BE2C (cell line): Measurements from ENCODE around the gene IL17RD.

Experiments
- DNase-seq: peaks from one replicate; pipeline ENCODE4 v3.0.0-alpha.2; 2020
- H3K27me3 ChIP-seq: fragments of 250-450 bp; sonication (Bioruptor Pico); 2 replicates; pipeline ENCODE4 v1.5.1; 2020; ENCODE audit warnings: mild to moderate bottlenecking
- H3K36me3 ChIP-seq: fragments of 250-450 bp; sonication (Bioruptor Pico); 2 replicates; pipeline ENCODE4 v1.5.1; 2020; ENCODE audit warnings: mild to moderate bottlenecking
- H3K4me1 ChIP-seq: fragments of 250-450 bp; sonication (Bioruptor Pico); 2 replicates; pipeline ENCODE4 v1.5.1; 2020
- H3K4me3 ChIP-seq: 2 replicates; pipeline ENCODE4 v1.5.1; 2011; ENCODE audit warnings: low read depth, low read length
- H3K9me3 ChIP-seq: fragments of 250-450 bp; sonication (Bioruptor Pico); 2 replicates; pipeline ENCODE4 v1.5.1; 2020
- TF ChIP-seq, protein P1 (sequence below): IDR thresholded peaks from 2 replicates; pipeline ENCODE4 v1.5.1; 2012; ENCODE audit warnings: mild to moderate bottlenecking, low read depth, low read length

IL17RD gene

DNA sequence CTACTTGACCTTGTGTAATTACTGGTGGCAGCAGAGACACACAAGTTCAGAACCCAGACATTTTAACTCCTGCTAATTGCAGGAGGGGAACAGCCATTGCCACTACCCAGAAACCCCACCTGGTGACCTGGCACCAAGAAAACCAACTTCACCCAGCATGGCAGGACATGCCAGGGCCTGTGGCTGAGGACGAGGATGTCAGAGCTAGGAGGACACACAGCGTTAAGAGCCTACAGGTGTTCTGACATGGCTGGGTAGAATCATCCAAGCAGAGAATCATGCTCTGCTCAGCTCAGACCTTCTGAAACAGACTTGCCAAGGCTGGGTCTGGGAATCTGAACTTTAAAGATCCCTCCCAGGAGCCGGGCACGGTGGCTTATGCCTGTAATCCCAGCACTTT lies 116.4 kb downstream of the IL17RD start:
- TF ChIP-seq, protein P1, sequence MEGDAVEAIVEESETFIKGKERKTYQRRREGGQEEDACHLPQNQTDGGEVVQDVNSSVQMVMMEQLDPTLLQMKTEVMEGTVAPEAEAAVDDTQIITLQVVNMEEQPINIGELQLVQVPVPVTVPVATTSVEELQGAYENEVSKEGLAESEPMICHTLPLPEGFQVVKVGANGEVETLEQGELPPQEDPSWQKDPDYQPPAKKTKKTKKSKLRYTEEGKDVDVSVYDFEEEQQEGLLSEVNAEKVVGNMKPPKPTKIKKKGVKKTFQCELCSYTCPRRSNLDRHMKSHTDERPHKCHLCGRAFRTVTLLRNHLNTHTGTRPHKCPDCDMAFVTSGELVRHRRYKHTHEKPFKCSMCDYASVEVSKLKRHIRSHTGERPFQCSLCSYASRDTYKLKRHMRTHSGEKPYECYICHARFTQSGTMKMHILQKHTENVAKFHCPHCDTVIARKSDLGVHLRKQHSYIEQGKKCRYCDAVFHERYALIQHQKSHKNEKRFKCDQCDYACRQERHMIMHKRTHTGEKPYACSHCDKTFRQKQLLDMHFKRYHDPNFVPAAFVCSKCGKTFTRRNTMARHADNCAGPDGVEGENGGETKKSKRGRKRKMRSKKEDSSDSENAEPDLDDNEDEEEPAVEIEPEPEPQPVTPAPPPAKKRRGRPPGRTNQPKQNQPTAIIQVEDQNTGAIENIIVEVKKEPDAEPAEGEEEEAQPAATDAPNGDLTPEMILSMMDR = no peak
- Histone ChIP-seq H3K36me3 (no peaks in the 10 kb centered on the region), H3K9me3 (no peaks in the 10 kb centered on the region), H3K27me3 (no peaks in the 10 kb centered on the region), H3K4me3 (no peak overlapping the region), H3K4me1 (no peaks in the 10 kb centered on the region)
- DNase-seq = no peak

GRCh38 chr3:57048052-57048671 lies 117.0 kb downstream of the IL17RD start:
- TF ChIP-seq, protein P1 = no peak
- no peaks in the 10 kb centered on the region for H3K4me1 ChIP-seq
- H3K27me3 ChIP-seq = no peaks in the 10 kb centered on the region
- DNase-seq = no peak
- H3K9me3 ChIP-seq = no peaks in the 10 kb centered on the region
- H3K4me3 ChIP-seq = no peak overlapping the region
- no peaks in the 10 kb centered on the region for H3K36me3 ChIP-seq

DNA sequence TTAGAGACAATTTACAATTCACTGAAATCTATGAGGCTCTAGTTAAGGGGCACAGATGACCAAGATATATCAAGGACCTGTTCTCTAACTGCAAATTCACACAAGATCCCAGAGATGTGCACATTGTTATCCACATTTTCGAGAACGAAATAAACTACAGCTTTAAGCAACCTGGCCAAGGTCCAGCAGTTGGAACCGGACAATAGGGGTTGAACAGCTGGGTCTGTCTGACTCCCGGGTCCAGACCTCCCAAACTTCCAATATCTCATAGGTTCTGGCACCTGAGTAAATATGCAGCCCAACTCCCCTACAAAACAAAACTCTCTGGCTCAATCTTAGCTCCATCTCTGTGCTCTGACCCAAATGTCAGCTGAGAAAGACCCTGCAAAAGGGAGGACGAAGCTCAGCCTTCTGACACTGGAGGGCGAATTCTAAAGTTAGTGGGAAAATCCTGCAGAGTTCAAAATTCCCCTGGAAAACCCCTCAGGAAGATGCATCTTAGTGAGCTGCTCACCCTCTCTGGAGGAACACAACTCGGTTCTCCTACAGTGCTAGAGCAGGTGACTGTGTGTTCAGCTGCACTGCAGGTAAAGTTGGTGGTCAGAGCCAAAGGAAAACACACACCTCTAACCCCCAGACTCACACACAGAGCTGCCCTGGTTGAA lies 118.9 kb downstream of the IL17RD start:
- H3K4me3 ChIP-seq = no peak overlapping the region
- H3K4me1 ChIP-seq = no peaks in the 10 kb centered on the region
- H3K27me3 ChIP-seq = no peaks in the 10 kb centered on the region
- no peak for DNase-seq
- no peaks in the 10 kb centered on the region for H3K36me3 ChIP-seq
- no peaks in the 10 kb centered on the region for H3K9me3 ChIP-seq
- TF ChIP-seq, protein P1 = no peak

DNA sequence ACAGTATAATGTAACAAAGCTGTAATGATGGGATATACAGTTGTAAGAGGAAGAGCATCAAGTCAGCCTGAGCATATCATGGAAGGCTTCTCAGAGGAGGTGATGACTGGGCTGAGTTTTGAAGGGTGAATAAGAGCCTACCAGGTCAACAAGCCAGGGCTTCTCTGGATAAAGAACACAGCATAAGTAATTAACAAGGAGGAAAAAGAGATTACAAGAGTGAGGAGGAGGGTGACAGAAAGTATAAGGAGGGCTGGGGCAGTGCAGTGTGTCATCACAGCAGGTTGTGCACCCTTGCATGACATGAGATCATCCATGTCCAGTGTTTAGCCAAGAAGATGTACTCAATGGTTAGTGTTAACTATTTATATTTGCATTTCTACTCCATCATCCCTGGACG lies 121.6 kb downstream of the IL17RD start:
- TF ChIP-seq, protein P1 = no peak
- no peak for DNase-seq
- no peaks in the 10 kb centered on the region for H3K4me1 ChIP-seq
- H3K4me3 ChIP-seq = no peak overlapping the region
- H3K9me3 ChIP-seq = no peaks in the 10 kb centered on the region
- no peaks in the 10 kb centered on the region for H3K36me3 ChIP-seq
- H3K27me3 ChIP-seq = no peaks in the 10 kb centered on the region

DNA sequence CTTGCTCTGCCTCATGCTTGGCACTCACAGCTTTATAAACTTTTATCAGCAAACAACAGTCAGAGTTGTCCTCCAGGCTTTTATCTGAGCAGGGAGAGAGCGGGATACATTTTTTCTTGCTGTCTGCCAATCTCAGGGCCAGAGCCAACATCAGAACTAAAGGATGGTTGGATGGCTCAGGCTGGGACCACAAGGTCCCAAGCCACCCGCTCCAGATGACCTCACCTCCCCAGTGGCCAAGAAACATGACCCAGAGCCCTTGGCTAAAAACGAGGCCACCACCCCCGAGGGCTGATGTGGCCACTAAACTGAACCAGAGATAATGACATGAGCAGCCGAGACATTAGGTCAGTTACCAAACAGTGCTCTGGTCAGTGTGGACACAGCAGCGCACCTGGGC lies 123.5 kb downstream of the IL17RD start:
- no peaks in the 10 kb centered on the region for H3K4me1 ChIP-seq
- no peak for DNase-seq
- H3K9me3 ChIP-seq = no peaks in the 10 kb centered on the region
- no peaks in the 10 kb centered on the region for H3K36me3 ChIP-seq
- TF ChIP-seq, protein P1 = no peak
- no peaks in the 10 kb centered on the region for H3K27me3 ChIP-seq
- H3K4me3 ChIP-seq = no peak overlapping the region
